Natural killer cell (primary cell): ENCODE data around the gene SPEF2. TPM values are rescaled to one million over a fixed set of nuclear protein-coding genes. Genes with fewer than 3 reads are reported as not detected.

Experiments
- ATAC-seq, 3 donors: fragments of 150-1000 bp in 2 of 3; fragments of 200-7000 bp in 1 of 3; cut with Tn5 transposase; 1 replicate in 1 of 3; 2 replicates in 2 of 3; pipeline ENCODE4 v1.10.0; 2021; ENCODE audit warnings: mild to moderate bottlenecking in 2 of 3, moderate library complexity in 2 of 3
- DNase-seq, 2 donors: peaks; one replicate each; pipeline versions ENCODE4 v3.0.0 to v3.0.0-alpha.2; 2013 to 2021; ENCODE audit warnings: mixed read lengths in 1 of 2
- H3K27ac ChIP-seq: one replicate; pipeline ENCODE4 v1.5.1; 2013; ENCODE audit warnings: mild to moderate bottlenecking, low read length
- H3K27me3 ChIP-seq: one replicate; pipeline ENCODE4 v1.6.1; 2013; ENCODE audit warnings: low read length; ENCODE audit not compliant: control insufficient read depth, insufficient read depth
- H3K36me3 ChIP-seq: one replicate; pipeline ENCODE4 v1.6.1; 2013; ENCODE audit warnings: low read length; ENCODE audit not compliant: control insufficient read depth, insufficient read depth
- H3K4me1 ChIP-seq: one replicate; pipeline ENCODE4 v1.6.1; 2013; ENCODE audit warnings: low read length; ENCODE audit not compliant: control insufficient read depth, insufficient read depth
- H3K4me3 ChIP-seq: one replicate; pipeline ENCODE4 v1.5.1; 2013; ENCODE audit warnings: low read length
- H3K9me3 ChIP-seq: one replicate; pipeline ENCODE4 v1.6.1; 2013; ENCODE audit warnings: low read length; ENCODE audit not compliant: control insufficient read depth, insufficient read depth
- H3K27ac Mint-ChIP-seq, 2 donors: one replicate each; pipeline ENCODE4 v1.8.0; 2022; ENCODE audit warnings: mild to moderate bottlenecking in 2 of 2, mixed read lengths in 2 of 2, moderate library complexity in 1 of 2
- H3K27me3 Mint-ChIP-seq, 2 donors: one replicate each; pipeline ENCODE4 v1.8.0; 2022; ENCODE audit warnings: low read depth in 2 of 2, mixed read lengths in 2 of 2
- H3K36me3 Mint-ChIP-seq: one replicate; pipeline ENCODE4 v1.8.0; 2022; ENCODE audit warnings: mixed read lengths
- H3K4me1 Mint-ChIP-seq, 2 donors: one replicate each; pipeline ENCODE4 v1.8.0; 2022; ENCODE audit warnings: mixed read lengths in 2 of 2
- H3K4me3 Mint-ChIP-seq: one replicate; pipeline ENCODE4 v1.8.0; 2022; ENCODE audit warnings: mild to moderate bottlenecking, moderate library complexity, mixed read lengths
- H3K9me3 Mint-ChIP-seq, 2 donors: one replicate each; pipeline ENCODE4 v1.8.0; 2022; ENCODE audit warnings: mixed read lengths in 2 of 2
- WGBS: methylation state at CpG from one replicate; pipeline ENCODE4 v1.1.7; 2013; ENCODE audit warnings: missing lambda C conversion rate; ENCODE audit not compliant: insufficient coverage; 5-methylcytosine and 5-hydroxymethylcytosine counted together
- intact Hi-C: fragments of 100-400 bp; cut with micrococcal nuclease; formaldehyde crosslinking; loops from one replicate; pipeline ENCODE4 v1.14.2; 2022
- total RNA-seq, 4 donors: library from RNA; stranded (reverse); fragments of 120-200 nt in 1 of 4; gene quantifications; one replicate each; pipeline versions ENCODE4 v1.2.3 to v1.2.4, GENCODE V29; 2013 to 2022
- TF ChIP-seq, protein P1 (sequence below): fragments of 200-600 bp; IDR thresholded peaks from one replicate; pipeline ENCODE4 v1.8.0; 2022; ENCODE audit warnings: antibody characterized with exemption

The SPEF2 gene
- total RNA-seq, 3 donors from 2014 or later (not counting 1 experiment from before 2014, with no cell fraction given), result 6.2 to 13.1 (median 8.5) TPM

GRCh38 chr5:35816881-35817521, 199.3 kb downstream of the SPEF2 start:
- Mint-ChIP-seq H3K27me3 (peaks cover 0 to 5% of the 10 kb centered on the region in 2 donors), H3K36me3 (no peaks in the 10 kb centered on the region), H3K27ac (no peak overlapping the region), H3K9me3 (no peaks in the 10 kb centered on the region), H3K4me1 (peaks cover 5% of the 10 kb centered on the region in 2 donors), H3K4me3 (no peak overlapping the region)
- ATAC-seq, result peak; percentile 24 to 51 (median 47)
- peak in 1 of 2 donors; percentile 63 for DNase-seq
- 28% methylated on average over 4 of the region's 4 CpGs for WGBS
- Histone ChIP-seq H3K36me3 (no peaks in the 10 kb centered on the region), H3K4me3 (no peak overlapping the region), H3K4me1 (peaks cover 20% of the 10 kb centered on the region), H3K9me3 (no peaks in the 10 kb centered on the region), H3K27me3 (no peaks in the 10 kb centered on the region), H3K27ac (peak overlapping the region; percentile 53)
- intact Hi-C loops, result no loop called here
- TF ChIP-seq, protein P1, sequence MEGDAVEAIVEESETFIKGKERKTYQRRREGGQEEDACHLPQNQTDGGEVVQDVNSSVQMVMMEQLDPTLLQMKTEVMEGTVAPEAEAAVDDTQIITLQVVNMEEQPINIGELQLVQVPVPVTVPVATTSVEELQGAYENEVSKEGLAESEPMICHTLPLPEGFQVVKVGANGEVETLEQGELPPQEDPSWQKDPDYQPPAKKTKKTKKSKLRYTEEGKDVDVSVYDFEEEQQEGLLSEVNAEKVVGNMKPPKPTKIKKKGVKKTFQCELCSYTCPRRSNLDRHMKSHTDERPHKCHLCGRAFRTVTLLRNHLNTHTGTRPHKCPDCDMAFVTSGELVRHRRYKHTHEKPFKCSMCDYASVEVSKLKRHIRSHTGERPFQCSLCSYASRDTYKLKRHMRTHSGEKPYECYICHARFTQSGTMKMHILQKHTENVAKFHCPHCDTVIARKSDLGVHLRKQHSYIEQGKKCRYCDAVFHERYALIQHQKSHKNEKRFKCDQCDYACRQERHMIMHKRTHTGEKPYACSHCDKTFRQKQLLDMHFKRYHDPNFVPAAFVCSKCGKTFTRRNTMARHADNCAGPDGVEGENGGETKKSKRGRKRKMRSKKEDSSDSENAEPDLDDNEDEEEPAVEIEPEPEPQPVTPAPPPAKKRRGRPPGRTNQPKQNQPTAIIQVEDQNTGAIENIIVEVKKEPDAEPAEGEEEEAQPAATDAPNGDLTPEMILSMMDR, result no peak

DNA sequence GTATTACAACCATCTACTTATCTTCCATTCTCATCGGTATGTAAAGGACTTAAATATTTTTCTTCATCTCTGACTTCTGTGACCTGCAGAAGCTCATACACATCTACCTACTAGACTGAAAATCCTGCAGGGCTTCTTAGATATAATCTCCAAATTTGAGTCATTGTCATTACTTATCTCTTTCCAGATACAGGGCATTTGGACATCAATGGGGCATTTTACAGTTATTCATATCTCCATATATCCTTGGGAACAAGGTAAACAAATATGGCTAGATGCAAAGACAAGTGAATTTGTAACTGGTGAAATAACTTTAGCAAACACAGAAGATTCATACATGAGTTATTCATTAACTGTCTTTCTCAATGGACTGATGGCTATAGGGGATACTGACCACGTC, 201.4 kb downstream of the SPEF2 start:
- H3K4me3 Mint-ChIP-seq, result no peak overlapping the region
- 100% methylated on average over 1 of the region's 2 CpGs for WGBS
- H3K9me3 ChIP-seq, result no peaks in the 10 kb centered on the region
- H3K36me3 Mint-ChIP-seq, result no peaks in the 10 kb centered on the region
- H3K36me3 ChIP-seq, result no peaks in the 10 kb centered on the region
- no peak overlapping the region for H3K27ac Mint-ChIP-seq
- ATAC-seq, result no peak
- H3K27ac ChIP-seq, result no peak overlapping the region
- peaks cover 0 to 5% of the 10 kb centered on the region in 2 donors for H3K27me3 Mint-ChIP-seq
- TF ChIP-seq, protein P1, result no peak
- H3K4me3 ChIP-seq, result no peak overlapping the region
- peaks cover 35% of the 10 kb centered on the region for H3K4me1 ChIP-seq
- intact Hi-C loops, result no loop called here
- no peaks in the 10 kb centered on the region for H3K27me3 ChIP-seq
- peaks cover 5 to 14% of the 10 kb centered on the region in 2 donors for H3K4me1 Mint-ChIP-seq
- no peaks in the 10 kb centered on the region for H3K9me3 Mint-ChIP-seq
- no peak for DNase-seq

GRCh38 chr5:35819668-35820067, 202.0 kb downstream of the SPEF2 start:
- Histone ChIP-seq H3K9me3 (no peaks in the 10 kb centered on the region), H3K27me3 (no peaks in the 10 kb centered on the region), H3K4me1 (peaks cover 35% of the 10 kb centered on the region), H3K36me3 (no peaks in the 10 kb centered on the region), H3K4me3 (no peak overlapping the region), H3K27ac (peak overlapping the region; percentile 14)
- no peak overlapping the region for H3K27ac Mint-ChIP-seq
- H3K4me1 Mint-ChIP-seq, result peaks cover 5 to 14% of the 10 kb centered on the region in 2 donors
- H3K9me3 Mint-ChIP-seq, result no peaks in the 10 kb centered on the region
- ATAC-seq (no peak), DNase-seq (peak in 1 of 2 donors; percentile 46)
- TF ChIP-seq, protein P1, result no peak
- H3K36me3 Mint-ChIP-seq, result no peaks in the 10 kb centered on the region
- intact Hi-C loops, result no loop called here
- WGBS, result no CpG with 5 or more reads among the region's 1 CpG
- H3K4me3 Mint-ChIP-seq, result no peak overlapping the region
- H3K27me3 Mint-ChIP-seq, result peaks cover 0 to 5% of the 10 kb centered on the region in 2 donors

DNA sequence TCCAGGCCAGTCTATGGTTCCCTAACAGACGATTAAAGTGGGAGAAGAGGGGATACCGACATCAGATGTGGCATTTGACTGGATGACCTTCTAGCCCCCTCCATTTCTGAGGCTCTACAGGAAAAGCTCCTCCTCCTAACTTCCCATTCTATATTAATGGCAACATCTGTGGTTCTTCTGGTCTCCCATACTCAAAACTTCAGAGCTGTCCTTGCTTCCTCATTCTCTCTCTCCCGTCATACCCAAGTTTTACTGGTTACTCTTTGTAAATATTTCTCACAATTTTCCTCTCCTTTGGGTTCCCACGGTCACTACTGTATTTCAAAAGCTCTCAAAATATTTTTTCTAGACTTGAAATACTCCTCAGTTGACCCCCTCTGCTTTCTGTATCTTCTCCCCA, 203.1 kb downstream of the SPEF2 start:
- TF ChIP-seq, protein P1, result no peak
- Mint-ChIP-seq H3K4me1 (peaks cover 5 to 14% of the 10 kb centered on the region in 2 donors), H3K4me3 (no peak overlapping the region), H3K9me3 (no peaks in the 10 kb centered on the region), H3K27me3 (peaks cover 0 to 5% of the 10 kb centered on the region in 2 donors), H3K27ac (no peak overlapping the region), H3K36me3 (no peaks in the 10 kb centered on the region)
- peak overlapping the region; percentile 8 for H3K27ac ChIP-seq
- ATAC-seq (no peak), DNase-seq (peak in 1 of 2 donors; percentile 2)
- H3K4me3 ChIP-seq, result no peak overlapping the region
- 34% methylated on average over 4 of the region's 4 CpGs for WGBS
- no peaks in the 10 kb centered on the region for H3K27me3 ChIP-seq
- peaks cover 35% of the 10 kb centered on the region for H3K4me1 ChIP-seq
- no peaks in the 10 kb centered on the region for H3K9me3 ChIP-seq
- intact Hi-C loops, result no loop called here
- H3K36me3 ChIP-seq, result no peaks in the 10 kb centered on the region
